Measurements from ENCODE around the gene GPX4.

The GPX4 gene

GRCh38 chr19:1070576-1070930 lies 33.2 kb upstream of the GPX4 start:
- peaks cover 44% of the 10 kb centered on the region; the same call in 1 of the 2 replicates for H3K79me2 ChIP-seq (ENCODE audit: insufficient read depth, low read length)
- H3K27me3 ChIP-seq (ENCODE audit: insufficient read depth, low read length, poor library complexity, severe bottlenecking) = no peaks in the 10 kb centered on the region
- H2AFZ ChIP-seq (ENCODE audit: low read length) = no peak overlapping the region
- H3F3A ChIP-seq (ENCODE audit: low read depth) = peaks cover 1% of the 10 kb centered on the region; the same call in 1 of the 2 replicates
- no peak overlapping the region for H3K4me2 ChIP-seq (ENCODE audit: low read depth, low read length, poor library complexity, severe bottlenecking)
- no peaks in the 10 kb centered on the region for H3K9me3 ChIP-seq (ENCODE audit: insufficient read depth, low read depth, low read length)
- H4K20me1 ChIP-seq (ENCODE audit: insufficient read depth, low read length, poor library complexity, severe bottlenecking) = peaks cover 8% of the 10 kb centered on the region
- H3K36me3 ChIP-seq (ENCODE audit: insufficient read depth, low read length) = no peaks in the 10 kb centered on the region; the same call in 1 of the 2 replicates
- peaks cover 37% of the 10 kb centered on the region for H3K4me1 ChIP-seq (ENCODE audit: insufficient read depth, low read length, poor library complexity, severe bottlenecking)
- H3K9me2 ChIP-seq (replicated peaks; ENCODE audit: low read depth, low read length) = no peaks in the 10 kb centered on the region
- TF ChIP-seq EZH2phosphoT487 (IDR thresholded peaks at IDR 0.05; ENCODE audit: borderline replicate concordance) = no peak
- no peak for TF ChIP-seq CTCF (conservative IDR thresholded peaks at IDR 0.05; ENCODE audit: low read length)
- no peak overlapping the region for H3K9ac ChIP-seq (ENCODE audit: low read depth, low read length, poor library complexity, severe bottlenecking)
- H3K4me3 ChIP-seq (ENCODE audit: low read length, poor library complexity, severe bottlenecking) = no peak overlapping the region

- Histone ChIP-seq H3K79me2 (ENCODE audit: insufficient read depth, low read length) (peaks cover 44% of the 10 kb centered on the region; the same call in 1 of the 2 replicates), H3K36me3 (ENCODE audit: insufficient read depth, low read length) (no peaks in the 10 kb centered on the region; the same call in 1 of the 2 replicates), H2AFZ (ENCODE audit: low read length) (no peak overlapping the region), H3K4me3 (ENCODE audit: low read length, poor library complexity, severe bottlenecking) (no peak overlapping the region), H3K4me2 (ENCODE audit: low read depth, low read length, poor library complexity, severe bottlenecking) (no peak overlapping the region), H3F3A (ENCODE audit: low read depth) (peaks cover 4% of the 10 kb centered on the region; the same call in 1 of the 2 replicates), H3K9me2 (replicated peaks; ENCODE audit: low read depth, low read length) (no peaks in the 10 kb centered on the region), H3K27me3 (ENCODE audit: insufficient read depth, low read length, poor library complexity, severe bottlenecking) (no peaks in the 10 kb centered on the region), H4K20me1 (ENCODE audit: insufficient read depth, low read length, poor library complexity, severe bottlenecking) (peaks cover 8% of the 10 kb centered on the region), H3K9ac (ENCODE audit: low read depth, low read length, poor library complexity, severe bottlenecking) (no peak overlapping the region), H3K4me1 (ENCODE audit: insufficient read depth, low read length, poor library complexity, severe bottlenecking) (peaks cover 38% of the 10 kb centered on the region), H3K9me3 (ENCODE audit: insufficient read depth, low read depth, low read length) (no peaks in the 10 kb centered on the region)
- TF ChIP-seq CTCF (conservative IDR thresholded peaks at IDR 0.05; ENCODE audit: low read length) (no peak), EZH2phosphoT487 (IDR thresholded peaks at IDR 0.05; ENCODE audit: borderline replicate concordance) (no peak)
Measured at GRCh38 chr19:1070931-1071791, 32.6 kb upstream of the GPX4 start.

GRCh38 chr19:1072371-1073015 lies 31.3 kb upstream of the GPX4 start:
- no peak overlapping the region for H3K4me3 ChIP-seq (ENCODE audit: low read length, poor library complexity, severe bottlenecking)
- no peaks in the 10 kb centered on the region for H3K9me2 ChIP-seq (replicated peaks; ENCODE audit: low read depth, low read length)
- H3K79me2 ChIP-seq (ENCODE audit: insufficient read depth, low read length) = peaks cover 45% of the 10 kb centered on the region
- H3F3A ChIP-seq (ENCODE audit: low read depth) = peaks cover 4% of the 10 kb centered on the region; the same call in 1 of the 2 replicates
- H3K9me3 ChIP-seq (ENCODE audit: insufficient read depth, low read depth, low read length) = no peaks in the 10 kb centered on the region
- TF ChIP-seq EZH2phosphoT487 (IDR thresholded peaks at IDR 0.05; ENCODE audit: borderline replicate concordance) (no peak), CTCF (conservative IDR thresholded peaks at IDR 0.05; ENCODE audit: low read length) (no peak)
- H3K4me2 ChIP-seq (ENCODE audit: low read depth, low read length, poor library complexity, severe bottlenecking) = no peak overlapping the region
- H3K4me1 ChIP-seq (ENCODE audit: insufficient read depth, low read length, poor library complexity, severe bottlenecking) = peaks cover 44% of the 10 kb centered on the region
- no peaks in the 10 kb centered on the region for H3K27me3 ChIP-seq (ENCODE audit: insufficient read depth, low read length, poor library complexity, severe bottlenecking)
- H3K9ac ChIP-seq (ENCODE audit: low read depth, low read length, poor library complexity, severe bottlenecking) = no peak overlapping the region
- no peaks in the 10 kb centered on the region; the same call in 1 of the 2 replicates for H3K36me3 ChIP-seq (ENCODE audit: insufficient read depth, low read length)
- peaks cover 8% of the 10 kb centered on the region for H4K20me1 ChIP-seq (ENCODE audit: insufficient read depth, low read length, poor library complexity, severe bottlenecking)
- no peak overlapping the region for H2AFZ ChIP-seq (ENCODE audit: low read length)
